ENCODE measurements around the gene MYOCOS.

Gene MYOCOS

GRCh38 chr1:171663854-171664575, 42.0 kb downstream of the MYOCOS start:
- no peak for DNase-seq

GRCh38 chr1:171664976-171665375, 42.9 kb downstream of the MYOCOS start:
- no peak for DNase-seq

GRCh38 chr1:171666114-171666769, 44.2 kb downstream of the MYOCOS start:
- no peak for DNase-seq

- no peak for DNase-seq
These were observed 46.3 kb downstream of the MYOCOS start for GRCh38 chr1:171668372-171668771.

- DNase-seq = no peak
These were observed 48.7 kb downstream of the MYOCOS start for GRCh38 chr1:171670739-171671138.

GRCh38 chr1:171674431-171675405, 52.7 kb downstream of the MYOCOS start:
- no peak for DNase-seq

Measured in CD4-positive, alpha-beta T cell treated with Interferon alpha-2 for 1 hour (primary cell).